ENCODE measurements around the gene GSTCD.
"Not testable (repeated sequence)": the region's sequence is repeated elsewhere in the genome, so short reads cannot be mapped to it uniquely, and the experiment has no call there.

GSTCD gene

GRCh38 chr4:105719204-105719603, 10.6 kb downstream of the GSTCD start:
- Histone ChIP-seq H4K20me1 (ENCODE audit: insufficient read depth, low read length) (peaks cover 9% of the 10 kb centered on the region; the same call in 1 of the 2 replicates), H3K4me2 (ENCODE audit: insufficient read depth, low read length) (no peak overlapping the region)

GRCh38 chr4:105725623-105726022, 17.0 kb downstream of the GSTCD start:
- ATAC-seq (ENCODE audit: insufficient read depth, low read depth), result no peak
- no peak overlapping the region for H3K4me2 ChIP-seq (ENCODE audit: insufficient read depth, low read length)
- no peak overlapping the region for H3K9ac ChIP-seq (ENCODE audit: low read depth, low read length)
- H3K27ac ChIP-seq (ENCODE audit: low read length), result no peak overlapping the region
- H3K79me2 ChIP-seq (ENCODE audit: insufficient read depth, low read length), result no peaks in the 10 kb centered on the region
- H2AFZ ChIP-seq (ENCODE audit: low read depth, low read length), result no peak overlapping the region
- H3K27me3 ChIP-seq (ENCODE audit: insufficient read depth, low read length, poor library complexity), result no peaks in the 10 kb centered on the region
- DNase-seq, result no peak
- H4K20me1 ChIP-seq (ENCODE audit: insufficient read depth, low read length), result no peaks in the 10 kb centered on the region
- H3K36me3 ChIP-seq (ENCODE audit: insufficient read depth, low read length), result peaks cover 51% of the 10 kb centered on the region
- no peak overlapping the region for H3K4me3 ChIP-seq (ENCODE audit: low read depth in 1 of 2, low read length in 2 of 2)
- H3K4me1 ChIP-seq (ENCODE audit: insufficient read depth, low read length), result no peaks in the 10 kb centered on the region
- TF ChIP-seq EZH2 (IDR thresholded peaks at IDR 0.05; ENCODE audit: borderline replicate concordance, low read depth, low read length, severe bottlenecking) (no peak), CTCF (IDR thresholded peaks at IDR 0.05; ENCODE audit: borderline replicate concordance, extremely low read depth, low read length, poor library complexity, severe bottlenecking) (no peak)
- H3K9me3 ChIP-seq (ENCODE audit: insufficient read depth, low read length, severe bottlenecking), result no peaks in the 10 kb centered on the region

More at GRCh38 chr4:105719204-105719603, 10.6 kb downstream of the GSTCD start:
- Histone ChIP-seq H3K27ac (ENCODE audit: low read length) (no peak overlapping the region), H3K9me3 (ENCODE audit: insufficient read depth, low read length, severe bottlenecking) (no peaks in the 10 kb centered on the region), H3K27me3 (ENCODE audit: insufficient read depth, low read length, poor library complexity) (no peaks in the 10 kb centered on the region), H3K4me1 (ENCODE audit: insufficient read depth, low read length) (no peaks in the 10 kb centered on the region), H3K79me2 (ENCODE audit: insufficient read depth, low read length) (peaks cover 17% of the 10 kb centered on the region), H3K9ac (ENCODE audit: low read depth, low read length) (no peak overlapping the region), H3K4me3 (ENCODE audit: low read depth in 1 of 2, low read length in 2 of 2) (no peak overlapping the region), H3K36me3 (ENCODE audit: insufficient read depth, low read length) (peaks cover 26% of the 10 kb centered on the region), H2AFZ (ENCODE audit: low read depth, low read length) (no peak overlapping the region)
- TF ChIP-seq EZH2 (IDR thresholded peaks at IDR 0.05; ENCODE audit: borderline replicate concordance, low read depth, low read length, severe bottlenecking), result no peak
- no peak for TF ChIP-seq CTCF (IDR thresholded peaks at IDR 0.05; ENCODE audit: borderline replicate concordance, extremely low read depth, low read length, poor library complexity, severe bottlenecking)
- DNase-seq (no peak), ATAC-seq (ENCODE audit: insufficient read depth, low read depth) (no peak)

GRCh38 chr4:105729895-105730294, 21.3 kb downstream of the GSTCD start:
- not testable (repeated sequence) for DNase-seq; H4K20me1 ChIP-seq (ENCODE audit: insufficient read depth, low read length); H2AFZ ChIP-seq (ENCODE audit: low read depth, low read length); ATAC-seq (ENCODE audit: insufficient read depth, low read depth); H3K4me1 ChIP-seq (ENCODE audit: insufficient read depth, low read length); H3K4me2 ChIP-seq (ENCODE audit: insufficient read depth, low read length); H3K79me2 ChIP-seq (ENCODE audit: insufficient read depth, low read length); H3K27me3 ChIP-seq (ENCODE audit: insufficient read depth, low read length, poor library complexity); H3K9ac ChIP-seq (ENCODE audit: low read depth, low read length); H3K9me3 ChIP-seq (ENCODE audit: insufficient read depth, low read length, severe bottlenecking); H3K4me3 ChIP-seq (ENCODE audit: low read depth in 1 of 2, low read length in 2 of 2); H3K27ac ChIP-seq (ENCODE audit: low read length)
- peaks cover 40% of the 10 kb centered on the region for H3K36me3 ChIP-seq (ENCODE audit: insufficient read depth, low read length)

- not testable (repeated sequence) for H3K9ac ChIP-seq (ENCODE audit: low read depth, low read length); H3K27ac ChIP-seq (ENCODE audit: low read length); H2AFZ ChIP-seq (ENCODE audit: low read depth, low read length); H3K4me3 ChIP-seq (ENCODE audit: low read depth in 1 of 2, low read length in 2 of 2); H3K4me2 ChIP-seq (ENCODE audit: insufficient read depth, low read length); H3K79me2 ChIP-seq (ENCODE audit: insufficient read depth, low read length); H3K27me3 ChIP-seq (ENCODE audit: insufficient read depth, low read length, poor library complexity); DNase-seq; ATAC-seq (ENCODE audit: insufficient read depth, low read depth); H3K4me1 ChIP-seq (ENCODE audit: insufficient read depth, low read length); H3K9me3 ChIP-seq (ENCODE audit: insufficient read depth, low read length, severe bottlenecking); H4K20me1 ChIP-seq (ENCODE audit: insufficient read depth, low read length)
- H3K36me3 ChIP-seq (ENCODE audit: insufficient read depth, low read length), result peaks cover 22% of the 10 kb centered on the region
These were observed 26.6 kb downstream of the GSTCD start for GRCh38 chr4:105735217-105735616.
